ES-I3 (cell line): ENCODE results near the gene MAPT.

Source experiments
- H3K36me3 ChIP-seq: 2 replicates; pipeline ENCODE4 v1.6.1; 2013; ENCODE audit warnings: mild to moderate bottlenecking, low read length, control low read depth, moderate library complexity; ENCODE audit not compliant: insufficient read depth
- H3K4me1 ChIP-seq: 2 replicates; pipeline ENCODE4 v1.6.1; 2013; ENCODE audit warnings: mild to moderate bottlenecking, control low read depth, low read length; ENCODE audit not compliant: insufficient read depth
- H3K9ac ChIP-seq: 2 replicates; pipeline ENCODE4 v1.6.1; 2013; ENCODE audit warnings: low read depth, mild to moderate bottlenecking, low read length, moderate library complexity
- H3K9me3 ChIP-seq: 2 replicates; pipeline ENCODE4 v1.6.1; 2013; ENCODE audit warnings: mild to moderate bottlenecking, low read length, moderate library complexity; ENCODE audit not compliant: control insufficient read depth, insufficient read depth

The MAPT gene

GRCh38 chr17:45871718-45872117 is 22.6 kb upstream of the MAPT start:
- Histone ChIP-seq H3K9ac (no peak overlapping the region), H3K36me3 (no peaks in the 10 kb centered on the region), H3K4me1 (peaks cover 5% of the 10 kb centered on the region; the same call in 1 of the 2 replicates), H3K9me3 (no peaks in the 10 kb centered on the region)

GRCh38 chr17:45873728-45874127 is 20.6 kb upstream of the MAPT start:
- H3K9me3 ChIP-seq, result no peaks in the 10 kb centered on the region
- no peaks in the 10 kb centered on the region for H3K36me3 ChIP-seq
- no peak overlapping the region for H3K9ac ChIP-seq
- H3K4me1 ChIP-seq, result peaks cover 5% of the 10 kb centered on the region; the same call in 1 of the 2 replicates

- H3K9me3 ChIP-seq, result no peaks in the 10 kb centered on the region
- H3K4me1 ChIP-seq, result peaks cover 5% of the 10 kb centered on the region; the same call in 1 of the 2 replicates
- H3K9ac ChIP-seq, result no peak overlapping the region
- no peaks in the 10 kb centered on the region for H3K36me3 ChIP-seq
These were observed 20.2 kb upstream of the MAPT start for GRCh38 chr17:45874151-45874550.

- H3K9me3 ChIP-seq, result no peaks in the 10 kb centered on the region
- no peak overlapping the region for H3K9ac ChIP-seq
- H3K4me1 ChIP-seq, result no peaks in the 10 kb centered on the region
- no peaks in the 10 kb centered on the region for H3K36me3 ChIP-seq
These were observed 17.8 kb upstream of the MAPT start for GRCh38 chr17:45876539-45876938.

GRCh38 chr17:45877467-45877866 is 16.9 kb upstream of the MAPT start:
- H3K9ac ChIP-seq, result no peak overlapping the region
- H3K4me1 ChIP-seq, result no peaks in the 10 kb centered on the region
- no peaks in the 10 kb centered on the region for H3K36me3 ChIP-seq

GRCh38 chr17:45883063-45883462 is 11.3 kb upstream of the MAPT start:
- Histone ChIP-seq H3K4me1 (no peaks in the 10 kb centered on the region), H3K9ac (no peak overlapping the region), H3K9me3 (no peaks in the 10 kb centered on the region), H3K36me3 (no peaks in the 10 kb centered on the region)

More at GRCh38 chr17:45877467-45877866, 16.9 kb upstream of the MAPT start:
- no peaks in the 10 kb centered on the region for H3K9me3 ChIP-seq

- no peak overlapping the region for H3K9ac ChIP-seq
- no peaks in the 10 kb centered on the region for H3K4me1 ChIP-seq
- H3K36me3 ChIP-seq, result no peaks in the 10 kb centered on the region
- H3K9me3 ChIP-seq, result no peaks in the 10 kb centered on the region
These were observed 7.5 kb upstream of the MAPT start for GRCh38 chr17:45886852-45887251.

GRCh38 chr17:45888392-45888791 is 6.0 kb upstream of the MAPT start:
- no peaks in the 10 kb centered on the region for H3K36me3 ChIP-seq
- H3K9me3 ChIP-seq, result no peaks in the 10 kb centered on the region
- no peak overlapping the region for H3K9ac ChIP-seq
- no peaks in the 10 kb centered on the region for H3K4me1 ChIP-seq

GRCh38 chr17:45889579-45889978 is 4.8 kb upstream of the MAPT start:
- no peaks in the 10 kb centered on the region for H3K4me1 ChIP-seq
- H3K9me3 ChIP-seq, result no peaks in the 10 kb centered on the region
- H3K9ac ChIP-seq, result no peak overlapping the region
- H3K36me3 ChIP-seq, result no peaks in the 10 kb centered on the region

- H3K9me3 ChIP-seq, result no peaks in the 10 kb centered on the region
- H3K4me1 ChIP-seq, result no peaks in the 10 kb centered on the region
- peak overlapping the region; percentile 60 for H3K9ac ChIP-seq
- H3K36me3 ChIP-seq, result no peaks in the 10 kb centered on the region
These were observed 681 bp upstream of the MAPT start for GRCh38 chr17:45893725-45894021.

GRCh38 chr17:45895304-45895968 is 1.1 kb downstream of the MAPT start:
- peak overlapping the region; percentile 60; the same call in 1 of the 2 replicates for H3K9ac ChIP-seq
- H3K36me3 ChIP-seq, result no peaks in the 10 kb centered on the region
- H3K4me1 ChIP-seq, result no peaks in the 10 kb centered on the region
- no peaks in the 10 kb centered on the region for H3K9me3 ChIP-seq

- Histone ChIP-seq H3K9me3 (no peaks in the 10 kb centered on the region), H3K36me3 (no peaks in the 10 kb centered on the region), H3K9ac (peak overlapping the region; percentile 41; the same call in 1 of the 2 replicates), H3K4me1 (no peaks in the 10 kb centered on the region)
These were observed 1.8 kb downstream of the MAPT start for GRCh38 chr17:45895969-45896785.

GRCh38 chr17:45896803-45897693 is 2.7 kb downstream of the MAPT start:
- no peaks in the 10 kb centered on the region for H3K9me3 ChIP-seq
- H3K36me3 ChIP-seq, result no peaks in the 10 kb centered on the region
- no peaks in the 10 kb centered on the region for H3K4me1 ChIP-seq
- H3K9ac ChIP-seq, result peak overlapping the region; percentile 41; the same call in 1 of the 2 replicates

- Histone ChIP-seq H3K9me3 (no peaks in the 10 kb centered on the region), H3K4me1 (no peaks in the 10 kb centered on the region; the same call in 1 of the 2 replicates), H3K9ac (no peak overlapping the region), H3K36me3 (no peaks in the 10 kb centered on the region)
These were observed 5.8 kb downstream of the MAPT start for GRCh38 chr17:45900136-45900535.
